ENCODE results near the gene PPP1R36.
"Not testable (repeated sequence)": the region's sequence is repeated elsewhere in the genome, so short reads cannot be mapped to it uniquely, and the experiment has no call there.

The PPP1R36 gene

GRCh38 chr14:64612971-64613666 lies 63.4 kb downstream of the PPP1R36 start:
- no peak for DNase-seq (ENCODE audit: low read depth)

- DNase-seq (ENCODE audit: low read depth) = no peak
Measured at GRCh38 chr14:64614166-64614565, 64.4 kb downstream of the PPP1R36 start.

- DNase-seq (ENCODE audit: low read depth) = no peak
Measured at GRCh38 chr14:64614805-64615391, 65.1 kb downstream of the PPP1R36 start.

- not testable (repeated sequence) for DNase-seq (ENCODE audit: low read depth)
Measured at GRCh38 chr14:64617872-64618408, 68.2 kb downstream of the PPP1R36 start.

GRCh38 chr14:64620910-64621309 lies 71.1 kb downstream of the PPP1R36 start:
- DNase-seq (ENCODE audit: low read depth) = no peak

- DNase-seq (ENCODE audit: low read depth) = no peak
Measured at GRCh38 chr14:64623554-64624165, 73.9 kb downstream of the PPP1R36 start.

- DNase-seq (ENCODE audit: low read depth) = no peak
Measured at GRCh38 chr14:64625386-64626232, 75.8 kb downstream of the PPP1R36 start.

- peak; percentile 27 for DNase-seq (ENCODE audit: low read depth)
Measured at GRCh38 chr14:64628940-64629408, 79.2 kb downstream of the PPP1R36 start.

- no peak for DNase-seq (ENCODE audit: low read depth)
Measured at GRCh38 chr14:64630778-64631177, 81.0 kb downstream of the PPP1R36 start.

- not testable (repeated sequence) for DNase-seq (ENCODE audit: low read depth)
Measured at GRCh38 chr14:64631222-64631621, 81.5 kb downstream of the PPP1R36 start.

GRCh38 chr14:64632056-64632455 lies 82.3 kb downstream of the PPP1R36 start:
- no peak for DNase-seq (ENCODE audit: low read depth)

- no peak for DNase-seq (ENCODE audit: low read depth)
Measured at GRCh38 chr14:64634558-64634957, 84.8 kb downstream of the PPP1R36 start.

- DNase-seq (ENCODE audit: low read depth) = peak; percentile 26
Measured at GRCh38 chr14:64636208-64636979, 86.6 kb downstream of the PPP1R36 start.

- DNase-seq (ENCODE audit: low read depth) = no peak
Measured at GRCh38 chr14:64636980-64637429, 87.2 kb downstream of the PPP1R36 start.

- no peak for DNase-seq (ENCODE audit: low read depth)
Measured at GRCh38 chr14:64637735-64638473, 88.1 kb downstream of the PPP1R36 start.

- no peak for DNase-seq (ENCODE audit: low read depth)
Measured at GRCh38 chr14:64638625-64639024, 88.9 kb downstream of the PPP1R36 start.
